ENCODE measurements around the gene TNS1.

TNS1 gene

GRCh38 chr2:217980591-217980990 lies 22.2 kb downstream of the TNS1 start:
- H3K27me3 Mint-ChIP-seq, result peaks cover 4% of the 10 kb centered on the region

DNA sequence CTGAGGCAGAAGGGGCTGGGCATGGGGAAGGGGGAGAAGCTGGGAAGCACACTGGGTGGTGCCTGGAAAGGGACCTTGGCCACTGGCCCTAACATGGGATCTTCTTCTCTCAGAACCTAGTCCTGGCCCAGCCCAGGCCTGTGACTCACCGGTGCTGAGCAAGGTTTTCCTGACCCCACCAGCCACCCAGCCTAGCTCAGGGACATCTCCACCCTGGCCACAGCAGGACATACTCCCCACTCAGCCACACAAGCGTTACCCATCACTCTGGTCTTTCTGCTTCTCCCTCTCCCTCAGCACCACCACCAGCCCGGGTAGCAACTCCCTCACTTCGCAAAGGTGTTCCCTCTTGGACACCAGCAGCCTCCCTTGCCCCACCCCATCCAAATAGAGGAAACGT lies 22.8 kb downstream of the TNS1 start:
- no peaks in the 10 kb centered on the region for H3K9me3 Mint-ChIP-seq
- H3K4me1 Mint-ChIP-seq (ENCODE audit: low read depth), result peaks cover 14% of the 10 kb centered on the region
- H3K4me3 Mint-ChIP-seq, result no peak overlapping the region
- intact Hi-C loops (cut with micrococcal nuclease), result no loop called here
- H3K27me3 Mint-ChIP-seq, result peaks cover 4% of the 10 kb centered on the region
- H3K36me3 Mint-ChIP-seq (ENCODE audit: low read depth), result no peaks in the 10 kb centered on the region
- no peak overlapping the region for H3K27ac Mint-ChIP-seq

More at GRCh38 chr2:217980591-217980990, 22.2 kb downstream of the TNS1 start:
- H3K4me3 Mint-ChIP-seq, result no peak overlapping the region
- H3K36me3 Mint-ChIP-seq (ENCODE audit: low read depth), result no peaks in the 10 kb centered on the region
- H3K27ac Mint-ChIP-seq, result no peak overlapping the region
- peaks cover 14% of the 10 kb centered on the region for H3K4me1 Mint-ChIP-seq (ENCODE audit: low read depth)
- H3K9me3 Mint-ChIP-seq, result no peaks in the 10 kb centered on the region
- intact Hi-C loops (cut with micrococcal nuclease), result no loop called here

DNA sequence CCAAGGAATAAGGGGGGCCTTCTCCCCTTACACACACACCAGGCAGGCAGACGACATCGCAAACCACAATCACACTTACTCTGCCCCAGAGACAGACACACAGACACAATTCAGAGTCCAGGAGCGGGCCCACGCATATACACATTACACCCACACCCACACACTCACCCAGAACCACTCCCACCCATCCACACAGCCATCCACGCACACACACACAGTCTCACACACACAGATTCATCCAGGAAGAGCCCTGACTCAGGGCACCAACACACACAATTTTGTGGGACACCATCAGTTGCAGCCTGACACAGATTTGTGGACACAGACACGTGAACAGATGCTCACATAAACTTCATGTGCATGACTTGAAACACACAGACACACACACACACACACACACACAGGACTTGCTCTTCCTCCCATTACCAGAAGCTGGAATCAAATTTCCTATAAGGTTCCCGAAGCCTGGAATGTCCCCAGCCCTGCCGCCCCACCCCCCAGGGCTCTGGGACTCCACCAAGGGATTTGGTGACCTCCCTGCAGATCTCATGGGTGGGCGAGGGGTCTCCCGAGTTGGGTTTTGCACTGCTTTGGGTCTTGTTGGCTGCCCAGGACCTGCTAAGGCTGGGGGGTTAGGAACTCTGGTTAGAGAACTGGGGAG lies 23.5 kb downstream of the TNS1 start:
- Mint-ChIP-seq H3K4me3 (no peak overlapping the region), H3K27ac (no peak overlapping the region), H3K4me1 (ENCODE audit: low read depth) (peaks cover 14% of the 10 kb centered on the region), H3K9me3 (no peaks in the 10 kb centered on the region), H3K36me3 (ENCODE audit: low read depth) (no peaks in the 10 kb centered on the region), H3K27me3 (peaks cover 4% of the 10 kb centered on the region)
- intact Hi-C loops (cut with micrococcal nuclease), result no loop called here

DNA sequence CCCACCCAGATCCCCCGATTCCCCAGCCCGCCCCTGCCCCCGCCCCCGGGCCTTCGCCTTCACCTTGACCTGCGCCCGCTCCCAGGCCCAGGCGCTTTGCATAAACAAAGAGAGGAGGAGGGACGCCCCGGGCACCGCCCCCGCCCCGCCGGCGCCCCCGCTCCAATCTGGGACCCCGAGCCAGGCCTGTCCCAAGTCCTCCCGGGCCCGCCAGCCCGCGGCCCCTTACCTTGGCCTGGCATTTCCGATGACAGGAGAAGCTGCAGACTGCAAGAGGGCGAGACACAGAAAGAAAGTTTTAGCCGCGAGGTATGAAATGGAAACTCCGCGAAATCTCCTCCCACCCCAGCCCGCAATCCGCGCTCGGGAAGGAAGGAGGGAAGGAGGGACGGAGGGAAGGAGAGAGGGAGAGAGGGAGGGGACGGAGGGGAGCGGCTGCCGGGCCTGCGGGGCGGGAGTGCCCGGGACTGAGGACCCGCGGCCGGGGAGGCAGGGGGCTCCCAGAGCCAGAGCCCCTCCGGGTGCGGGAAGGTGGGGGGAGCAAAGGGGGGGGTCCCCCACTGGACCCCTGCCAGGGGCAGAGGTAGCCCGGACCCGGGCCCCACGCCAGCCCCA lies 24.2 kb downstream of the TNS1 start:
- no peaks in the 10 kb centered on the region for H3K9me3 Mint-ChIP-seq
- no peaks in the 10 kb centered on the region for H3K36me3 Mint-ChIP-seq (ENCODE audit: low read depth)
- H3K4me3 Mint-ChIP-seq, result no peak overlapping the region
- intact Hi-C loops (cut with micrococcal nuclease), result no loop called here
- H3K4me1 Mint-ChIP-seq (ENCODE audit: low read depth), result peaks cover 14% of the 10 kb centered on the region
- H3K27me3 Mint-ChIP-seq, result peaks cover 4% of the 10 kb centered on the region
- no peak overlapping the region for H3K27ac Mint-ChIP-seq

DNA sequence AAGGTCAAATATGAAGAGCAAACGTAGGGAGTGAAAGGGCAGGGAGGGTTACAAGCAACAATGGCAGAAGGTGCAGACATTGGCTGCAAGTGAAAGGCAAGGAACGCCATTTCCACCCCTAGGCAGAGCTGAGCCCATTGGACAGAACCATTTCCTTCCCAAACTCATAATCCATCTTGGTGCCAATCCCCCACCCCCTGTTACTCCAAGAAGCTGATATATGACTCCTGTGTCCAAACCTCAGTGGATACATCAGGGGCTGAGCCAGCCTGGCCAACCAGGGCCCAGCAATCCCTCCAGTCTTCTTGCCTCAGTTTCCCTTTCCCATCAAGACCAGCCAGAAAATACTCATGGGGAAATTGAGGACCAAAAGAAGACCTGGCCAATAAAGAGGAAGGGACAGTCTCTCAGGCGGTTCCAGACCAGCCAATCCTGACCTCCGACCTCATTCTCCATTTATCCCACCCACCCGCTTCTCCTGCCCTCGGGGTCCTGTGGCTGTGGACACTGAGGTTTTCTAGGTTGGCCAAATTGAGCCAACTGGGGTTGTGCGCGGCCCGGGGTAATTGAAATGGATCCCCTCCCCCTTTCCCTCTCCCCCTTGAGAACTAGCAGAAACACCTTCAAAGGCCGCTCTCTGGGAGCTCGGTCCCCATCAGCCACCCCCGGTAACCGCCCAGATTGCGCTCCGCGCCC lies 24.8 kb downstream of the TNS1 start:
- intact Hi-C loops (cut with micrococcal nuclease), result no loop called here
- Mint-ChIP-seq H3K4me1 (ENCODE audit: low read depth) (peaks cover 14% of the 10 kb centered on the region), H3K9me3 (no peaks in the 10 kb centered on the region), H3K4me3 (no peak overlapping the region), H3K27ac (no peak overlapping the region), H3K27me3 (peaks cover 4% of the 10 kb centered on the region), H3K36me3 (ENCODE audit: low read depth) (no peaks in the 10 kb centered on the region)

GRCh38 chr2:217976301-217976700 lies 26.5 kb downstream of the TNS1 start:
- Mint-ChIP-seq H3K9me3 (no peaks in the 10 kb centered on the region), H3K36me3 (ENCODE audit: low read depth) (no peaks in the 10 kb centered on the region), H3K27me3 (peaks cover 4% of the 10 kb centered on the region), H3K27ac (no peak overlapping the region), H3K4me1 (ENCODE audit: low read depth) (peaks cover 14% of the 10 kb centered on the region), H3K4me3 (no peak overlapping the region)
- intact Hi-C loops (cut with micrococcal nuclease), result no loop called here

DNA sequence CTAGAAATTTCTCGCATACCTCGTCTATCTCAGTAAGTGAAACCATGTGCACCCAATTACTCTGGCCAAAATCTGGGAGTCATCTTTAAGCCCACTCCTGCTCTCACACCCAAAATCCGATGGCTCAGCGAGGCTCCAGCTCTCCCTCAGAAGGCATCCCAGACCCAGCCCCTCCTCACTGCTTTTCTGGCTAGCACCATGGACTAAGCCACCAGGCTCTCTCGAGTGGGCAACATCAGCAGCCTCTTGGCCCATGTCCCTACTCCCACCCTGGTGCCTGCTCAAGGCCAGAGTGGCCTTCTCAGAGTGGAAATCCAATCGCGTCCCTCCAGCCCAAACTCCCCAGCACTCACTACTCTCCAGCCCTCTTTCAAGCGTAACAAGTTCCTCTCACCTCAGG lies 27.2 kb downstream of the TNS1 start:
- Mint-ChIP-seq H3K27me3 (peaks cover 4% of the 10 kb centered on the region), H3K27ac (no peak overlapping the region), H3K9me3 (no peaks in the 10 kb centered on the region), H3K4me1 (ENCODE audit: low read depth) (peaks cover 14% of the 10 kb centered on the region), H3K4me3 (no peak overlapping the region), H3K36me3 (ENCODE audit: low read depth) (no peaks in the 10 kb centered on the region)
- intact Hi-C loops (cut with micrococcal nuclease), result no loop called here

- Mint-ChIP-seq H3K4me1 (ENCODE audit: low read depth) (peaks cover 6% of the 10 kb centered on the region), H3K9me3 (no peaks in the 10 kb centered on the region), H3K27ac (no peak overlapping the region), H3K36me3 (ENCODE audit: low read depth) (no peaks in the 10 kb centered on the region), H3K27me3 (peaks cover 4% of the 10 kb centered on the region), H3K4me3 (no peak overlapping the region)
- intact Hi-C loops (cut with micrococcal nuclease), result no loop called here
Observed at GRCh38 chr2:217974389-217975005, 28.3 kb downstream of the TNS1 start.

- Mint-ChIP-seq H3K27me3 (no peaks in the 10 kb centered on the region), H3K4me3 (no peak overlapping the region), H3K36me3 (ENCODE audit: low read depth) (no peaks in the 10 kb centered on the region), H3K9me3 (no peaks in the 10 kb centered on the region), H3K27ac (no peak overlapping the region), H3K4me1 (ENCODE audit: low read depth) (no peaks in the 10 kb centered on the region)
- intact Hi-C loops (cut with micrococcal nuclease), result no loop called here
Observed at GRCh38 chr2:217973008-217973787, 29.6 kb downstream of the TNS1 start.

- intact Hi-C loops (cut with micrococcal nuclease), result no loop called here
- Mint-ChIP-seq H3K36me3 (ENCODE audit: low read depth) (no peaks in the 10 kb centered on the region), H3K27me3 (no peaks in the 10 kb centered on the region), H3K4me1 (ENCODE audit: low read depth) (no peaks in the 10 kb centered on the region), H3K4me3 (no peak overlapping the region), H3K9me3 (no peaks in the 10 kb centered on the region), H3K27ac (no peak overlapping the region)
Observed at GRCh38 chr2:217972490-217972889, 30.3 kb downstream of the TNS1 start.

- no peaks in the 10 kb centered on the region for H3K4me1 Mint-ChIP-seq (ENCODE audit: low read depth)
- H3K9me3 Mint-ChIP-seq, result no peaks in the 10 kb centered on the region
- no peak overlapping the region for H3K27ac Mint-ChIP-seq
- intact Hi-C loops (cut with micrococcal nuclease), result no loop called here
- H3K4me3 Mint-ChIP-seq, result no peak overlapping the region
- no peaks in the 10 kb centered on the region for H3K27me3 Mint-ChIP-seq
- H3K36me3 Mint-ChIP-seq (ENCODE audit: low read depth), result no peaks in the 10 kb centered on the region
Observed at GRCh38 chr2:217972037-217972436, 30.8 kb downstream of the TNS1 start.

DNA sequence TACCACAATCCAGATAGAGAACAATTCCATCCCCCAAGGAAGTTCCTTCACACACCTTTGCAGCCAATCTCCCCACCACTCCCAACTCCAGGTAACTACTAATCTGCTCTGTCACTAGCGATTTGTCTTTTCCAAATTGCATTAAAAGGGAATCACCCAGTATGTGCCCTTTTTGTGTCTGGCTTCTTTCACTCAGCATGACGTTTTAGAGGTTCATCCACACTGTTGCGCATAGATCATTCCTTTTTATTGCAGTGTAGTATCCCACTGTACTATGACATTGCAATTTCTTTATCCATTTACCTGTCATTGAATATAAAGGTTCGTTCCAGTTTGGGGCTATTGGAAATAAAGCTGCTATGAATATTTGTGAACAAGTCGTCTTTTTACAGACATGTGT lies 31.6 kb downstream of the TNS1 start:
- no peaks in the 10 kb centered on the region for H3K27me3 Mint-ChIP-seq
- no peak overlapping the region for H3K4me3 Mint-ChIP-seq
- no peak overlapping the region for H3K27ac Mint-ChIP-seq
- no peaks in the 10 kb centered on the region for H3K9me3 Mint-ChIP-seq
- no peaks in the 10 kb centered on the region for H3K4me1 Mint-ChIP-seq (ENCODE audit: low read depth)
- intact Hi-C loops (cut with micrococcal nuclease), result no loop called here
- H3K36me3 Mint-ChIP-seq (ENCODE audit: low read depth), result no peaks in the 10 kb centered on the region

- no peaks in the 10 kb centered on the region for H3K4me1 Mint-ChIP-seq (ENCODE audit: low read depth)
- no peaks in the 10 kb centered on the region for H3K9me3 Mint-ChIP-seq
- no peaks in the 10 kb centered on the region for H3K36me3 Mint-ChIP-seq (ENCODE audit: low read depth)
- no peak overlapping the region for H3K4me3 Mint-ChIP-seq
- no peak overlapping the region for H3K27ac Mint-ChIP-seq
- intact Hi-C loops (cut with micrococcal nuclease), result no loop called here
- H3K27me3 Mint-ChIP-seq, result no peaks in the 10 kb centered on the region
Observed at GRCh38 chr2:217970206-217970605, 32.6 kb downstream of the TNS1 start.

DNA sequence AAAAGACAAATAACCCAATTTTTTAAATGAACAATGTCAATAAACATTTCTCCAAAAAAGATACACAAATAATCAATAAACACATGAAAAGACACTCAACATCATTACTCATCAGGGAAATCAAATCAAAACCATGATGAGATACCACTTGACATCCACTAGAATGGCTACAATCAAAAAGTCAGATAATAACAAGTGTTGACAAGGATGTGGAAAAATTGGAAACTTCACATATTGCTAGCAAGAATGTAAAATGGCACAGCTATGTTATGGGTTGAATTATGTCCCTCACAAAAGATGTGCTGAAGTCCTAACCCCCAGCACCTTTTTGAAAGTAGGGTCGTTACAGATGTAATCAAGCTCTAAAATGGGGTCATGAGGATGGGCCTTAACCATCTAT lies 33.2 kb downstream of the TNS1 start:
- Mint-ChIP-seq H3K36me3 (ENCODE audit: low read depth) (no peaks in the 10 kb centered on the region), H3K27ac (no peak overlapping the region), H3K4me1 (ENCODE audit: low read depth) (peaks cover 5% of the 10 kb centered on the region), H3K9me3 (no peaks in the 10 kb centered on the region), H3K4me3 (no peak overlapping the region), H3K27me3 (no peaks in the 10 kb centered on the region)
- intact Hi-C loops (cut with micrococcal nuclease), result no loop called here

All from dendritic cell treated with granulocyte-macrophage colony-stimulating factor and Interleukin-4, amounts not matched to agents 40 ng/mL and 50 ng/mL, for 4 days (primary cell).